Thymus (tissue), 11 donors: Measurements from ENCODE around the gene POU2AF3. TPM values are rescaled to one million over a fixed set of nuclear protein-coding genes. Genes with fewer than 3 reads are reported as not detected.

Experiments
- DNase-seq, 9 donors: peaks; one replicate each; pipeline ENCODE4 v3.0.0-alpha.2; 2013; ENCODE audit warnings: low spot score in 9 of 9, low read depth in 6 of 9, missing footprints in 1 of 9
- H3K27ac ChIP-seq, 2 donors: one replicate each; pipeline ENCODE4 v1.5.1; 2013; ENCODE audit warnings: control low read depth in 1 of 2, low read depth in 1 of 2, low read length in 1 of 2, mild to moderate bottlenecking in 1 of 2, moderate library complexity in 1 of 2
- H3K27me3 ChIP-seq, 2 donors: one replicate each; pipeline ENCODE4 v1.5.1; 2013; ENCODE audit warnings: low read length in 1 of 2; ENCODE audit not compliant: control insufficient read depth in 2 of 2, insufficient read depth in 1 of 2
- H3K36me3 ChIP-seq, 2 donors: one replicate each; pipeline ENCODE4 v1.5.1; 2013; ENCODE audit warnings: low read length in 1 of 2, mild to moderate bottlenecking in 1 of 2, moderate library complexity in 1 of 2; ENCODE audit not compliant: control insufficient read depth in 2 of 2, insufficient read depth in 2 of 2
- H3K4me1 ChIP-seq, 2 donors: one replicate each; pipeline ENCODE4 v1.5.1; 2013; ENCODE audit warnings: low read length in 2 of 2; ENCODE audit not compliant: control insufficient read depth in 2 of 2, insufficient read depth in 2 of 2
- H3K4me3 ChIP-seq, 2 donors: one replicate each; pipeline ENCODE4 v1.5.1; 2013; ENCODE audit warnings: low read length in 2 of 2, control low read depth in 1 of 2, mild to moderate bottlenecking in 1 of 2
- H3K9me3 ChIP-seq, 2 donors: one replicate each; pipeline ENCODE4 v1.5.1; 2013; ENCODE audit warnings: low read length in 1 of 2, mild to moderate bottlenecking in 1 of 2; ENCODE audit not compliant: control insufficient read depth in 2 of 2, insufficient read depth in 1 of 2
- WGBS: extraction: QIAGEN DNeasy Blood & Tissue Kit; methylation state at CpG from one replicate; pipeline ENCODE4 v1.1.7; 2013; 5-methylcytosine and 5-hydroxymethylcytosine counted together
- polyA plus RNA-seq: library from polyadenylated mRNA; stranded (reverse); fragments of 200-250 nt; gene quantifications from one replicate; pipeline ENCODE4 v1.2.3, GENCODE V29; 2013
- total RNA-seq: library from RNA; stranded (reverse); fragments of 120-200 nt; gene quantifications from one replicate; pipeline ENCODE4 v1.2.4, GENCODE V29; 2013
- donor health status: healthy.

The POU2AF3 gene
- total and polyA plus RNA-seq, 2 donors = 2.7 to 3.5 TPM

DNA sequence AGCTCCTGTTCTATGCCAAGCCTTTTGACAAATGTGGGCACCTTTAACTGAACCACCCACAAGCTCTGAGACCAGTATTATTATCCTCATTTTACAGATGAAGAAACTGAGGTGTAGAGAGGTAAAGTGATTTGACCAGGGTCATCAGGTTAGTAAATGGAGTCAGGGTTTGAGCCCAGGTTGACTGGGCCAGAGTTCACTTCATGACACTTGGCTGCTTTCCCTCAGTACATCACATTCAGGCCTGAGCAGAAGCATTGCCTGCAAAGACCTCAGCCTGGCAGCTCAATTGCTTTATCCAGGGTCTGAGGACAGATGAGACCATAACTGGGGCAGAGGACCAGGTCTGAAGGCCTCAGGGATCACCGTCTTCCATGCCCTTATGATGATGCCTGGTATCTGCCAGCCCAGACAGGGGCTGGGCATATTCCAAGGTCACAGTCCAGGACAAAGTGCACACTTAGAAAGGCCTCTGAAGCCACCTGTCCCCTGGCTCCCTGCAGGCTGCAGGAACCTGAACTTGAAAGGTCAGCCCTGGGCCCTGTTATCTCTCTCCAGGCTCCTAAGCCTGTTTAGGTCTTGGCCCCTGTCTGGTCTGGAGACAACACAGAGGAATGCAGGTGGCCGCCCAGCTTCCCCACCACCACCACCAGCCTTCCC lies 32.0 kb downstream of the POU2AF3 start:
- Histone ChIP-seq H3K27ac (peak overlapping the region in 1 of 2 donors; percentile 20), H3K4me1 (no peaks in the 10 kb centered on the region), H3K36me3 (no peaks in the 10 kb centered on the region), H3K4me3 (no peak overlapping the region), H3K9me3 (no peaks in the 10 kb centered on the region), H3K27me3 (no peaks in the 10 kb centered on the region)
- no peak for DNase-seq
- WGBS = 95% methylated on average over 2 of the region's 2 CpGs

DNA sequence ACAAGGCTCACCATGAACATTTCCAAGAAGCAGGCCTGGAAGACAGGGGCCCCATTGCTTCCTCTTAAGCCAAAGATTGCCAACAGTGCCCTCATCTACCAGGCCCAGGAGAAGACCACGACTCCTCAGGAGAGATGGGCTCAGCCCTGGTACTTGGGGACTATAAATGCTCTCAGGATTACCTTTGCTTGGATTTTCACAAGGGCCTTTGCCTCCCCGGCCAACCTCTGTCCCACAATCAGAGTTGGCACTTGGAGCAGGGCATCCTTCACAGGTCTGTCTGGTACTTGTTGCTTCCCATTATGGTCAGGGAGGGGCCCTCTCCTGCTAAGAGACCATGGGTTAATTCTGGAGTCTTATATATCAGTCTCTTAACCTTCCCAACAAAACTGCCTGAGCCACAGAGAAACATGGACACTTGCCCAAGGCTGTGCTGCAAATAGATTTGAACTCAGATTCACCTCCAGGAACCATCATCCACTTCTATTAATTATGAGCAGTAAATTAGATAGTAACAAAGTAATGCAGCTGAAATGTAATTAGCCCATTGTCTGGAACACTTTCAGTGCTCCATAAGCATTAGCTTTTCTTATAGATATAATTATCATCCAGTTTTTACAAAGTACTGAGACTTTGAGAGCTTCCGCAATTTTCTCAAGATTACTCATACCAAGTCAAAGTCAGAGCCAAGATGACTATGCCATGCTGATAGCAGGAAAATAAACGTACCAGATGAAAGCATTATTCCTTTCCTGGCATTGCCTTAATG lies 33.5 kb downstream of the POU2AF3 start:
- Histone ChIP-seq H3K4me3 (no peak overlapping the region), H3K27me3 (no peaks in the 10 kb centered on the region), H3K36me3 (no peaks in the 10 kb centered on the region), H3K4me1 (no peaks in the 10 kb centered on the region), H3K9me3 (no peaks in the 10 kb centered on the region), H3K27ac (no peak overlapping the region)
- no peak for DNase-seq
- WGBS = 91% methylated on average over 4 of the region's 4 CpGs

- 90% methylated on average over 9 of the region's 9 CpGs for WGBS
Measured at GRCh38 chr11:111334532-111335502, 36.5 kb downstream of the POU2AF3 start.

DNA sequence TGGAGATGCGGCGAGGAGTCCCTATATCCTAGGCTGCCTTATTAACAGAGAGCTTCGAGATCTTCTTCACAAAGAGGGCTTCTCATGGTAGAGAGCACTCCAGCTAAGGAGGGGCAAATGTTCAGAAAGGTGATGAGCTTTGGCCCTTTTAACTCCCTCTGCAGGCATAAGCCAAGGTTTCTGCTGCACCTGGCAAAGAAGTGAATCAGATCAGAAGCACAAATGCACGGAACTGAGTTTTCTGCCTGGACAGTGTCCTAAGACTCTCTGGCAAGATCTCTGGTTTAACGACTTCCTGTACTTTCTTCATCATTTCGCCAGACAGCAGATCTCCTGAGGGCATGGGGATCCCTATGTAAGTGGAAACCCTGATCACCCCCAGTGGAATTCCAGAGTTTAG lies 37.2 kb downstream of the POU2AF3 start:
- Histone ChIP-seq H3K27ac (no peak overlapping the region), H3K27me3 (no peaks in the 10 kb centered on the region), H3K36me3 (no peaks in the 10 kb centered on the region), H3K9me3 (no peaks in the 10 kb centered on the region), H3K4me3 (no peak overlapping the region), H3K4me1 (no peaks in the 10 kb centered on the region)
- DNase-seq = no peak
- WGBS = 92% methylated on average over 6 of the region's 6 CpGs

More at GRCh38 chr11:111334532-111335502, 36.5 kb downstream of the POU2AF3 start:
- no peaks in the 10 kb centered on the region for H3K27me3 ChIP-seq
- no peaks in the 10 kb centered on the region for H3K36me3 ChIP-seq
- no peak overlapping the region for H3K4me3 ChIP-seq
- no peak for DNase-seq
- H3K9me3 ChIP-seq = no peaks in the 10 kb centered on the region
- H3K4me1 ChIP-seq = no peaks in the 10 kb centered on the region
- no peak overlapping the region for H3K27ac ChIP-seq

GRCh38 chr11:111336062-111336461 lies 37.7 kb downstream of the POU2AF3 start:
- Histone ChIP-seq H3K9me3 (peaks cover 0 to 4% of the 10 kb centered on the region in 2 donors), H3K36me3 (no peaks in the 10 kb centered on the region), H3K27ac (no peak overlapping the region), H3K4me3 (no peak overlapping the region), H3K4me1 (no peaks in the 10 kb centered on the region), H3K27me3 (no peaks in the 10 kb centered on the region)
- no peak for DNase-seq
- WGBS = 96% methylated on average over 4 of the region's 4 CpGs

- Histone ChIP-seq H3K36me3 (no peaks in the 10 kb centered on the region), H3K27ac (no peak overlapping the region), H3K4me3 (no peak overlapping the region), H3K27me3 (no peaks in the 10 kb centered on the region), H3K4me1 (no peaks in the 10 kb centered on the region), H3K9me3 (peaks cover 0 to 4% of the 10 kb centered on the region in 2 donors)
- DNase-seq = no peak
- WGBS = 85% methylated on average over 2 of the region's 2 CpGs
Measured at GRCh38 chr11:111336582-111337256, 38.4 kb downstream of the POU2AF3 start.

DNA sequence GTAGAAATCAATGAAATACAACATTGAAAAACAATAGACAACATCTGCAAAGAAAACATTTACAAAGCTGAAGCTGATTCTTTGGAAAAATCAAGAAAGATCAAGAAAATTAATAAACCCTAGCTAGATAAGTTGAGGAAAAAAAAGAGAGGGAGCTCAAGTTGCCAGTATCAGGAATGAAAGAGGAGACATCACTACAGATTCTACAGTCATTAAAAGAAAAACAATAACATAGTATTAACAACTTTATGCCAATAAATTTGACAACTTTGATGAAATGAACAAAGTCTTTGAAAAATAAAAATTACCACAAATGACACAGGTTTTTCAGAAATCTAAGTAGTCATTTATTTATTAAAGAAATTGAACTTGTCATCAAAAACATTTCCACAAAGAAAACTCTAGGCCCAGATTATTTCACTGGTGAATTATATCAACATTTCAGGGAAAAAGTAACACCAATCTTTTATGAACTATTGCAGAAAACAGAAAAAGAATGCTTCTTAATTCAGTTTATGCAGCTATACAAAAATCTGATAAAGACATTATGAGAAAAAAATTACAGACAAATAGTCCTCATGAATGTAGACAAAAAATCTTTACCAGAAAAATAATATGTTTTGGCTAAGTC lies 41.5 kb downstream of the POU2AF3 start:
- no peak overlapping the region for H3K4me3 ChIP-seq
- H3K27ac ChIP-seq = no peak overlapping the region
- H3K27me3 ChIP-seq = no peaks in the 10 kb centered on the region
- no peaks in the 10 kb centered on the region for H3K36me3 ChIP-seq
- no peak for DNase-seq
- no peaks in the 10 kb centered on the region for H3K4me1 ChIP-seq
- peaks cover 0 to 4% of the 10 kb centered on the region in 2 donors for H3K9me3 ChIP-seq

DNA sequence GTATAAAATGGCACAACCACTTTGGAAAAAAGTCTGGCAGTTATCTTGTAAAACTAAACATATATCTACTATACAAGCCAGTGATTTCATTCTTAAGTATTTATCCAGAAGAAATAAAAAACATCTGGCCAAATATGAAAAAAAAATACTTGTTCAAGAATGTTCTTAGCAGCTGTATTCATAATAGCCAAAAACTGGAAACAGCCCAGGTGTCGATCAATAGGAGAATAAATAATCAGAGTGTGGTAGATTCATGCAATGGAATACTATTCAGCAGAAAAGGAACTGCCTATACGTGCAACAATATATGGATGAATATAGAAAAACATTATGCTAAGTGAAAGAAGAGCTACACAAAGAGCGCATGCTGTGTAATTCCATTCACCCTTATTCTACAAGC lies 44.0 kb downstream of the POU2AF3 start:
- Histone ChIP-seq H3K4me3 (no peak overlapping the region), H3K27ac (no peak overlapping the region), H3K27me3 (no peaks in the 10 kb centered on the region), H3K4me1 (no peaks in the 10 kb centered on the region), H3K9me3 (peaks cover 0 to 4% of the 10 kb centered on the region in 2 donors), H3K36me3 (no peaks in the 10 kb centered on the region)
- no peak for DNase-seq
- WGBS = 96% methylated on average over 3 of the region's 3 CpGs
